HG02610 (cell line): Measurements from ENCODE around the gene LIPE.

ENCODE experiments used
- ATAC-seq: cut with Tn5 transposase; IDR thresholded peaks from one replicate; pipeline ENCODE4 v1.9.1; 2021; ENCODE audit warnings: mild to moderate bottlenecking, moderate library complexity; ENCODE audit not compliant: unreplicated experiment

The LIPE gene

DNA sequence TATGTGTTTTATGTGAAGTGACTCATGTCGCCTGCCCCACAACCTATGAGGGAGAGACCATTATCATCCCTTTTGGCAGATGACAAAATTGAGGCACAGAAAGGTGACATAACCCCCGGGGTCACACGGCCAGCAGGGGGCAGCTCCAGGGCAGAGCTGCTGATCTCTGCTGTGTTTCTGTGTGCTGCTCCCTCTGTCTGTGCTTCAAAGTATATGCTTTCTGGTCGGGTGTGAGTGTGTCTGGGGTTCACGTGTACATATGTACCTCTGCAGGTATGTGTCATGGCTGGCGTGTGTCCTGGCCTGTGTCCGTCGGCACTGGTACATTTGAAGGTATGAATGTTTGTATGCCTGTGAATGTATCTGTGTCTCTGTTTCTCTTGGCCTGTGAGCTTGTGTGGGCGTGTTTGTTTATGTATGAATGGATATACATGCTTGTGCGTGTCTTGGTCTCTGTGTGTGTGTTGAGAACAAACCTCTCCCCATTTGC is 7.1 kb downstream of the LIPE start:
- no peak for ATAC-seq

DNA sequence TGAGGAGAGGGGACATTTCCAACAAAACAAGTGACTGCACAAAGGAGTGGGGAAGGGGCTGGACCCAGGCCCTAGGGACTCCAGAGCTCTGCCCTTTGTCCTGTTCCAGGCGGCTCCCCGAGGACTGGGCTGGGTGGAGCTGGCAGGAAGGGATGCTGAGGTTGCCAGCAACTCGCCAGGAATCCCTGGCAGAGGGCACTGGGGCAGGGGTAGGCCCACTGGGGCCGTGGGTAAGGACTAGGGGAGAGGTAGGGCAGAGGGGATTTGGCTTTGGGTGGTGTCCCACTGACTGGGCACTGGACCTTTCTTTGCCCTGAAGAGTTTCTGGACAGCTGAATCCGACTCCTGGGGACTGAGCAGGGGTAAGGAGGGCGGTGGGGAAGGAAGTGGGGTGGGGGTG is 7.9 kb downstream of the LIPE start:
- ATAC-seq: no peak

DNA sequence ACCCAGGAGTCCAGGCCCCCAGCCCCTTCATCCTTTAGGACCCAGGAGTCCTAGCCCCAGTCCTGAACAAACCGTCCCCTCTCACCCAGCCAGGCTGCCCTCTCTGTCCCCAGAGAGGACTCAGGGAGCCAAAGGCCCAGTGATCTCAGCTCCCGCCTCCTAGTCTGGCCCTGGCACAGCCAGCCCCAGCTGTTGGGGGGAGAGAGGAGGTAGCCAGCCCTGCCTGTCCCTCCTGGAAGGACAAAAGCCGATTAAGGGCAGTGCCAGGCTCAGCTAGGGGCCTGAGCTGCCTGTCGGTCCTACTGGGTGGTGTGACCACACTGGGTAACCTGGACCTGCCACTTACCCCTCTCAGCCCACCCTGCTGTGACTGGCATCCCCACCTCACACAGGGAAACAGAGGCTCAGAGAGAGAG is 14.5 kb downstream of the LIPE start:
- no peak for ATAC-seq

DNA sequence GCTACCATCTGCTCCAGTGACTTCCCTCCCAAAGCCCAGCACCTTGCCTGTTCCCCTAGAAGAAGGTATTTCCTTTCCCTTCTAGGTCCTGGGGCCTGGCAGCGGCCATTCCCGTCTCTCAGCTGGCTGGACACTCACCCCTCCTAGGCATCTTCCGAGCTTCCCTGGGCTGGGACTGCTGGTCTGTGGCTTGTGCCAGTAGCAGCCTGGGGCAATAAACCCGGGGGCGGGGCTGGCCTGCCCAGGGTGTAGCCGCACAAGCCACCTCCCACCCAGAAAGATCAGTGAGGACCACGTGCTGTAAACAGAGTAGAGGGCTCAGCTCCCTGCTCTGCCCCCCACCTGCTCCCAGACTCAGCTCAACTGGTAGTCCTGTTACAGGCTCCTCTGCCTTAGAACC is 15.0 kb downstream of the LIPE start:
- no peak for ATAC-seq

DNA sequence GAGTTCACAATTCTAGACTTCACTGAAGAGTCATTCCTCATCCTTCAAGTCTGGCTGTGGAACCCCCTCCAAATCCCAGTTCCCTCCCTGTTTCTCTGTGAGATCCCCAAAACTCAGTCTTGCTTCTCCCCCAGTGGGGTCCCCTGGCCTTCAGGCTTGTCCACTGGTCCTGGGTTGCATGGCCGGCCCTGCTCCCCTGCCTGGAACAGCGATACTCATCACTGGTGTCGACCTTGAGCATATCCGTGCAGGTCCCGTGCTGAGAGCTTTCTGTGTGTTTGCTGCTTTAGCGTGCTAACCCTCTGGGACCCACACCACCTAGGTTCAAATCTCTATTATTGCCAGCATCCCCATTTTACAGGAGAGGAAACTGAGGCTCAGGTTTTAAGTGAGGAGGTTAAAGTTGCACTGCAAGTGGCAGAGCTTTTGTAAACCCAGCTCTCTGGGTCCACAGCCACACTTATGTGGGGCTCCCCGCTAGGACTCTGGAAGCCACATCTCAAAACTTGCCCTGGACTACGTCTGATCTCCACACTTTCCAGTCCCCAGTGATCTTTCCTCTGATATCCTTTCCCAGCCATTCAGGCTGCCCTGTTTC is 15.5 kb downstream of the LIPE start:
- ATAC-seq: no peak

DNA sequence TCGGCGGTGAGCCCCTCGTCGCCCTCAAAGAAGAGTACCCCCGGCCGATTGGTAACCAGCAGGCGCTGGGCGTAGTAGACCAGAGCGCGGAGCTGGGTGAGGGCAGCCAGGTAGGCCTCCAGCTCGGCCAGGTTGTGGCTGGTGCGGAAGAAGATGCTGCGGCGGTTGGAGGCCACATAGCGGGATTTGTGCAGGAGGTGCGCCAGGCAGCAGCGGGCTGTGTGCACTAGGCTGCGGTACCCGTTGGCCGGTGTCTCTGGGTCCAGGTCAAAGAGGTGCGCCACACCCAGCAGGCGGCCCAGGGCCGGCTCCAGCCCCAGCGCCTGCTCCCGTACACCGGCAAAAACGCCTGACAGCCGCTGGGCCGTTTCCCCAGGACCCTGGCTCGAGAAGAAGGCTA is 16.8 kb downstream of the LIPE start:
- no peak for ATAC-seq

DNA sequence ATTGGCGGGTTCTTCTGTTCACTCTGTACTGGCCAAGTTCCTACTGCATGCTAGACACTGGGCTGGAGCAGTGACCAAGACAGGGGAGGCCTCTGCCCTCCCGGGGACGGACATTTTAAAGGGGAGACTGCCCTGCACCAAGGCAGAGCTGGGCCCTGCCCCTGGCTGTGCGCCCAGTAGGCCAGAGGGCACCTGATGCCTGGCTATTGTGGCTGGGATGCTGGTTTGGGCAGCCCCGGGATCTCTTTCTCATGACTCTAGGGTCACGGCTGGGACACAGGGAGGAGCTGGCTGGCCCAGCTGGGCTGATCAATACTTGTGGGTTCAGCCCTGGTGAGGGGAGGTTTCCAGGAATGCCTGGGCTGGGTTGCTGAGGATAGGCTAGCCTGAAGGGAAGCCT is 17.7 kb downstream of the LIPE start:
- no peak for ATAC-seq

DNA sequence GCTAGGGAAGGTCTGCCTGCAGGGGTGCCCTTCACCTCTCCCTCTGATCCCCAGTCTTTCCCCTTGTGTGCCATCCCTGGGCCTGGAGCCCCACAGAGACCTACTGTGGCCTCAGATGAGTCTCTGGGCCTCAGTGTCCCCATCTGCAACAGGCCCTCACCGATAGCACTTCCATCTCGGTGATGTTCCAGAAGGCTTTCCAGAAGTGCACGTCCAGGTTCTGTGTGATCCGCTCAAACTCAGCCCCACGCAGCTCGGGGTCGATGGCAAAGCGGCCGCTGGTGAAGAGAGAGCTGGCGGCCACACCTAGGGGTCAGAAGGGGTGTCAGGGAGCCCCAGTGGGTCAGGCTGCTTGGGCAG is 19.4 kb downstream of the LIPE start:
- no peak for ATAC-seq

DNA sequence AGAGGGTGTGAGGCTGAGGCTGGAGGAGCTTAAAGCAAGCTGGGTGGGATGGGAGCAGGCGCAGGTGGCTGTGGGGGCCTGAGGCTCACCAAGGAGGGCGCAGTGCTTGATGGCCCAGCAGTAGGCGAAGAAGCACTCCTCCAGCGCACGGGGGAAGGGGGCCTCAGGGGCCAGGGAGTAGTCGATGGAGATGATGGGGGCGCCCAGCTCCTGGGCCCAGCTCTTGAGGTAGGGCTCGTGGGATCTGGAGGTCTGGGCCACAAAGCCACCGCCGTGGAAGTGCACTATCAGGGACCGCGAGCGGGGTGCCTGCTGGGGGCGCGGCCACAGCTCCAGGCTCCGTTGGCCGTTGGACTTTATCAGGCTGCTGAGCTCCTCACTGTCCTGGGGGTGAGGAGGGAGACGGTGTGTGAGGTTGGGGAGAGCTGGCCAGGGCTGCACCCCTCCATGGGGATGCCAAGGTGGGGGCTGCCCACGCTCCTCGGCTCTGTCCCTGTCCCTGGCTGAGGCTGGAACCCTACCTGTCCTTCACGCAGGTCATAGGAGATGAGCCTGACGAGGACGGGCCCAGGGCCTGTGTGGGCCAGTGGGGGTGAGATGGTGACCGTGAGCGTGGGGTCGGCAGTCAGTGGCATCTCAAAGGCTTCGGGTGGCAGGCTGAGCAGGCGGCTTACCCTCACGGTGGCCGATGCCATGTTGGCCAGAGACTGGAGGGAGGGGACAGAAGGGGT is 19.9 kb downstream of the LIPE start:
- ATAC-seq: no peak

DNA sequence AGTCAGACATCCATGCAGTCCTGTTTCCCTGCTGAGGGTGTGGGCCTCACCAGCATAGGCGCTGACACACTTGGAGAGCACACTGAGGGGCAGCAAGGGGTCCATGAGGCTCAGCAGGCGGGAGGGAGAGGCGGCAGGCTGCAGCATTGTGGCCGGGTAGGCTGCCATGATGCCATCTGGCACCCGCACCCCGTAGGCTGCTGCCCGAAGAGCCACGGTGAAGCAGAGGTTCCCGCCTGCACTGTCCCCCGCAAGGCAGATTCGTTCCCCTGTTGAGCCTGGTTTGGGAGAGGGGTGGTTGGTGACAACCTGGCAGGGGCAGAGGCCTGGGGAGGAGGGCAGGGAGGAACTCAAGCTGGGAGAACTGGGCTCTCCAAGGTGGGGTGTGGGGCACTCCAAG is 21.1 kb downstream of the LIPE start:
- ATAC-seq: no peak

DNA sequence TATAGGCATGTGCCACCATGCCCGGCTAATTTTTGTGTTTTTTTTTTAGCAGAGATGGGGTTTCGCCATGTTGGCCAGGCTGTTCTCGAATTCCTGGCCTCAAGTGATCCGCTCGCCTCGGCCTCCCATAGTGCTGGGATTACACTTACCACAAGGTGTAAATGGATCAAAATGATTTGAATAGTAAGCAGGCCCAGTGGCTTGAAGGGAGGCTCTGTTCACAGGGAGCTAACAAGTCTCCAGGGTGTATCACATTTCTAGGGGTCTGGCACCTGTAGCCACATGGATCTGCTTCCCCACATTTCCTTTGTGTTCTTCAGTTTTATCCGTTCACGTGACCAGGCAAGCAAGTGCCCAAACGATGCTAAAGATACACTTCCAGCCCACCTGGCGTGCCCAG is 23.6 kb downstream of the LIPE start:
- ATAC-seq: no peak

DNA sequence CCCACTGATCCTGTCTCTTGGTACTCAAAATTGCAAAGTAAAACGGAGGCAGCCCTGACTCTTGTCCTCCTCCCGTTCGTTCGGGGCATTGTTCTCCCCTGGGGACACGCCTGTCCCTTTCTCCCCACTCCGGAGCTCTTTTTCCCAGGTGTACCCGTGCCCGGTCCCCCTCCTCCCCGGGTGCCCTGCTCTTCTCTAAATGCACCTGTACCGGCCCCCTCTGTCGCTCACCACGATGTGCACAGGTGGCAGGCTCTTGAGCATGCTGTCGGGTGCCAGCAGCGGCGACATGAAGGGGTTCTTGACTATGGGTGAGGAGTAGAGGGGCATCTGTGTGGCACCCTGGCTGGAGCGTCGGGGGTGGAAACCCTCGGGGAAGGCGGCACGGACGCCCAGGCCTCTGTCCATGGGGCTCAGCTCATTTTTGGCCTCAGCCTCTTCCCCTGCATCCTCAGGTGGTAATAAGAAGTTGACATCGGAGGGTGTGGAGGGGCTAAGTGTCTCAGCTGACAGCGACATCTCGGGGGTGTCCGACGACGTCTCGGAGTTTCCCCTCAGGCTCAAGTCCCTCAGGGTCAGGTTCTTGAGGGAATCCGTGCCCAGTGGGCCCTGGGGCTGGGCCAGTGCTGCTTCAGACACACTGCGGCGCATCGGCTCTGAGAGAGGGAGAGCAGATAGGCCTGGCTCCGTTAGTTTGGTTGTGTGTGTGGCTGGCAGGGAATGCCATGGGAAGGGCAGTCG is 24.6 kb downstream of the LIPE start:
- no peak for ATAC-seq

DNA sequence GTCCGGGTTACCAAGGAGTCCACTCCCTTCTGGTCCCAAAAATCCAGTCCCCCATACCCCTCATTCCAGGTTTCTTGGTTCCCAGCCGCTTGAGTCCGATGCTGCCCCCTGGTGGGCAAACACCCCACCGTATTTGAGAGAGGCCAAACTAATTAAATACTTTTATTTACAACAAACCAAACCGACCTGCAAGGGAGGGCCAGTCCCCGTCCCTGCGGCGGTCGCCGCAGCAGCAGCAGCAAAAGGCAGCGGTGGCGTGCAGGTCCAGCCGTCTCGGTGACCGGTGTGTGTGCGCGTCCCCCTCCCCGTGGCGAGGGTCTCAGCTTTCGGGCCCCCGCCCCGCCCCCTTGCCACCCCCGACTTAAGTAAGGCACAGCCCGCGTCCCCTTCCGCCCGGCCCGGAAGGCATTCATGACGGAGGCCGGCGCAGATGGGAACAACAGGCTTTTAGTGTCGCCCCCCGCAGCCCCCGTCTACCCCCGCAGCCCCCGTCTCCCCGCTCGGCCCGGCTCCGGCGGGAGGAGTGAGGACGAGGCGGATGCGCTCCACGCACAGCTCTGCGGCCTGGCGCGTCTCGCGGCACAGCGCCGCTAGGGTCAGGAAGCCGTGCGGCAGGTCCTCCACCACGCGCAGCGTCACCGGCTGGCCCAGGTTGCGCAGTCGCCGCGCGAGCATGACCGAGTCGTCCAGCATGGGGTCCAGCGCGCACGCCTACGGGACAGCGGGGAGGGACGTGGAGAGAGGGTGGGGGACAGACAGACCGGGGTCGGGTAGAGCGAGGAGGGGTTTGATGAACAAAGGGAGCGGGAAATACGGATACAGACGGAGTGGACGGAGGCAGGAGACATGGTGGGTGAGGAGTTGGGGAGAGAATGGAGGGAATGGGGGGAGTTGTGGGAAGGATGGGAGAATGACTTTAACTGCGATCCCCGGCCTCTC is 25.6 kb downstream of the LIPE start:
- no peak for ATAC-seq

DNA sequence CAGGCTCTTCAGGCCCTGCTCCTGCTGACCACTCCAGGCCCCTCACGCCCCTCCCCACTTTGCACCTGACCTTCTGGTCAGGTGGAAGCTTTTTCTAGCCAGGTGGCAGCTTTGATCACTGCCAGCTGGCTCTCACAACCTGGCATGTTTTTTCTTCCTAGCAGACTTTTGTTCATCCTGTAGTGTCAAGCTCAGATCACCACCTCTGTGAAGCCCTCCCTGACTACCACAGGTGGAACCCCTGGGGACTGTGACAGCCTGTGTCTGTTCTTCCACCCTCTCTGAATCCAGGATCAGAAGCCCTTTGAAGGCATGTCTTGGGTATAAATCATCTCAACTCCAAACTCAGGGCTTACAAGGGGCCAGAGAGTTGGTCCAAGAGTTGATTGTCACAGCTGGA is 26.8 kb downstream of the LIPE start:
- ATAC-seq: no peak

DNA sequence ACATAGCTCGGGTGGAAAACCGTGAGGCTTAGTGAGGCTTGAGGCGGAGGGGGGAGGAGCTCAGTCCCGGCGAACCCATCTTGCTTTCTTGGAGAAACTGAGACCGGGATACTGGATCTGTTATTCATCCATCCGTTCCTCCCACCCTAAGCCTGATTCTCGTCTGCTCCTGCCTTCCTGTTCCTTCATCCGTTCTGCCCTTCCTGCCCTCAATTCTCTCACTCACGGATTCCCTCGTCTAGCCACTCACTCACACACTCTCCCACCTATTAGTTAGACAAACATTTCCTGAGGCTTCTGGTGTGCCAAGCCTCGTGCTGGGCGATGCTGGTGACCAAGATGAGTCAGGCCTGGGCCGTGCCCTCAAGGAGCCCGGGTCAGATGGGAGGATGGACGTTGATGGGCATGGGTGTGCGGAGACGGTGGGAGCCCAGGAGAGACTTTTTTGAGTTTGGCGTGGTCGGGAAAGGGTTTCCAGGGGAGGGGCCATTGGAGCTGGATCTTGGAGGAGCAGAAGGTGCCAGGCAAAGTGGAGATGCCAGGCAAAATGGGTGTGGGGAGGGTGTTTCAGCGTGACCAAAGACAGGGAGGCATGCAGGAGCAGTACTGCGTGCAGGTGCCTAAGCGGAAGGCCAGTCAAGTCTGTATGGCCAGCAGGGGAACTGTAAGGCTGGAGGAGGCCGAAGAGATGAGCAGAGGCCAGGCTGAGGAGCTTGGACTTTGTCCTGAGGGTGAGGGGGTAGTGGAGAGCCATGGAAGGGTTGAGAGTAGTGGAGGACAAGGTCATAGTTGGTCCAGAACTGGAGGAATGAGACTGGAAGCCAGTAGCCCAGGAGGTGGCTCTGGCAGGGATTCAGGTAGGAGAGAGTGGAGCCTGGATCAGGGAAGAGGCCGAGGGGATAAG is 29.7 kb downstream of the LIPE start:
- no peak for ATAC-seq

DNA sequence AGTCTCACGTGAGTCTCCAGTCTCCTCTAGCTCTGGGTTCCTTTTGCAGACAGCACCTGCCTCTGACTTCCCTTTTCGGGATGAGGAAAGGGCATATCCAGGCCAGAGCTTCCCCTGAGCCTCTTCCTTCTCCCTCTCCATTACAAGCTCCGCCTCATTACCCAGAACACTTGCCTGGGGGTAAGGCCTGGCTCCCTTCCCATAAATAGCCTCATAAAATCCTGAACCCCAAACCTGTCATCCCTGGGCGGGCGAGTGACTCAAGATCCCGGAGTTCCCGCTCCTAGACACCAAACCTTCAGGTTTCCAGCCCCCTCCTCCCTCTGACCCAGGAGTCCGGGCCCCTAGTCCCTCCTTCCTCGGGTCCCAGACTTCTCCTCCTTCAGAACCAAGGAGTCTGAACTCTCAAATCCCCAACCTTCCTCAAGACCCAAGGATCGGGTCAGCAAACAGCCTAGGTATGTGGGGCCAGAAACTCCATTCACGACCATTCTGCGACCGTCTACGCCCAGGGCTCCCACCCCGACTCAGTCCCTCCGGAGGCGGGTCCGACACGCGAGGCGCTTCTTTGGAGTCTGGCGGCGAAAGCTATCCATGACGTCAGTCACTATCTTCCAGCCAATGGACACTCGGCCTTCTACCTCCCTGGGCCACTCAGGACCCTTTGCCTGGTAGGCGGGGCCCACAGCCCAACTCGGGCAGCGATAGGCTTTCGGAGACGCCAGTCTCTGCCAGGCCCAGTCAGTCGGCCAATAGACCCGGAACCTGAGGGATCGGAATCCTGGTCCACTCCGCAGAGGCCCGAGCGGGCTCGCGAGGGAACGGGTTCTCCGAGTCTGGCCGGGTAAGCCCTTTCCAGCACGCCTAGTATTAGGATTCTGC is 30.6 kb downstream of the LIPE start:
- peak; percentile 97 for ATAC-seq

DNA sequence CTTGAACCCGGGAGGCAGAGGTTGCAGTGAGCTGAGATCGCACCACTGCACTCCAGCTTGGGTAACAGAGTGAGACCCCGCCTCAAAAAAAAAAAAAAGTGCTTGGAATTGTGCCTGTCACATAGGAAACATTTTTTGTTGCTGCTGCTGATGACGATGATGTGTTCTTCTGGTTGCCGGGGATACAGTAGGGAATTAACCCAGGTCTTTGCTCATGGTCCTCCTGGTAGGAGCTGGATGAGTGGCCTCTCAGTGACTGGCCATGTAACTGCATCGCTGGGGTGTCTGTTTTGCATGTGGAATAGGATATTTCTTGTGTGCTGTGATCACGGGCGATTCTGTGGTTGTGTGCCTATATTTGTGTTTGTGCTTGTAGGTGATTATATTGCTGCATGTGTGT is 32.4 kb downstream of the LIPE start:
- no peak for ATAC-seq

DNA sequence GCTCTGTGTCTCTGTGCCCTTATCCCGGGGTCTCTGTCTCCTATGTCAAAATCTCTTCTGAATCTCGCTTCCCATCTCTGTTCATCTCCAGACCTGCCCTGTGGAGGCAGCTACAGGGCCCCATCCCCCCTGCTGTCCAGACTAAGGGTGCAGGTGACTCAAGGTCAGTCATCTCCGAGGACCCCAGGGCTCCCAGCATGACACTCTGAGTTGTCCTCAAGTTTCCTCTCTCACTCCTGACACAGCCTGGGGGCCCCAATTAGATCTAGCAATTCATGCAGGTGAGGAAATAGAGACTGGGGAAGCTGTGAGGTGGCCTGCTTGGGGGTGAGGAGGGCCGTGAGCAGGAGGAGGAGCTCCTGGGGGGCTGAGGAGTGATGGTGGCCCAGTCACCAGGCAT is 35.0 kb downstream of the LIPE start:
- no peak for ATAC-seq

DNA sequence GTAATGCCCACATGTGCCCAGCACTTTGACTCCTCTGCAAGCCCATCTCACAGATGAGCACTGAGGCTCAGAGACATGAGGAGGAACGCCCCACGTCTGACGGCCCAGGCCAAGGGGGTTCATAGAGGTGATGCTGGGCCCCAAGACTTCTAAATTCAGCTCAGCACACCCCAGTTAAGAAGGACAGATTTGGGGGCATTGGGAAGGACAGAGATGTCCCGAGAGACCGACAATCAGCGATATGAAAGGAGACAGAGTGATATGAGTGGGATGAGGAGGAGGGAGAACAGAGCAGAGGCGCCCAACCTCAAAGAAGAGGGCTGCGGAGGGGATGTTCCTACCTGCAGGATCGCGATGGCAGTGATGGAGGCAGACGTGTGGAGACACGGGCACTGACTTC is 37.3 kb downstream of the LIPE start, which contains the start of gene CNFN:
CNFN (minus strand) TSS at position 399 of the 400 bp plus-strand sequence. CDS start 1,260 bp downstream, outside the sequence.
- no peak for ATAC-seq
